ENCODE measurements around the gene ASTN2.

GRCh38 chr9:117278471-117279035 is 136.3 kb downstream of the ASTN2 start:
- no peak for TF ChIP-seq CTCF (conservative IDR thresholded peaks at IDR 0.05 in 1 of 2, IDR thresholded peaks at IDR 0.05 in 1 of 2; ENCODE audit: extremely low read depth in 1 of 2, insufficient read depth in 1 of 2, low read depth in 1 of 2, low read length in 2 of 2)
- no peak for TF ChIP-seq EZH2 (IDR thresholded peaks at IDR 0.05; ENCODE audit: borderline replicate concordance, low read length)
